CD4-positive, alpha-beta T cell treated with Interleukin-15 for 4 hours (primary cell): Measurements from ENCODE around the gene TBC1D2.

Experiments
- DNase-seq: peaks from one replicate; pipeline ENCODE4 v3.0.0-alpha.2; 2020; ENCODE audit warnings: low spot score

The TBC1D2 gene

DNA sequence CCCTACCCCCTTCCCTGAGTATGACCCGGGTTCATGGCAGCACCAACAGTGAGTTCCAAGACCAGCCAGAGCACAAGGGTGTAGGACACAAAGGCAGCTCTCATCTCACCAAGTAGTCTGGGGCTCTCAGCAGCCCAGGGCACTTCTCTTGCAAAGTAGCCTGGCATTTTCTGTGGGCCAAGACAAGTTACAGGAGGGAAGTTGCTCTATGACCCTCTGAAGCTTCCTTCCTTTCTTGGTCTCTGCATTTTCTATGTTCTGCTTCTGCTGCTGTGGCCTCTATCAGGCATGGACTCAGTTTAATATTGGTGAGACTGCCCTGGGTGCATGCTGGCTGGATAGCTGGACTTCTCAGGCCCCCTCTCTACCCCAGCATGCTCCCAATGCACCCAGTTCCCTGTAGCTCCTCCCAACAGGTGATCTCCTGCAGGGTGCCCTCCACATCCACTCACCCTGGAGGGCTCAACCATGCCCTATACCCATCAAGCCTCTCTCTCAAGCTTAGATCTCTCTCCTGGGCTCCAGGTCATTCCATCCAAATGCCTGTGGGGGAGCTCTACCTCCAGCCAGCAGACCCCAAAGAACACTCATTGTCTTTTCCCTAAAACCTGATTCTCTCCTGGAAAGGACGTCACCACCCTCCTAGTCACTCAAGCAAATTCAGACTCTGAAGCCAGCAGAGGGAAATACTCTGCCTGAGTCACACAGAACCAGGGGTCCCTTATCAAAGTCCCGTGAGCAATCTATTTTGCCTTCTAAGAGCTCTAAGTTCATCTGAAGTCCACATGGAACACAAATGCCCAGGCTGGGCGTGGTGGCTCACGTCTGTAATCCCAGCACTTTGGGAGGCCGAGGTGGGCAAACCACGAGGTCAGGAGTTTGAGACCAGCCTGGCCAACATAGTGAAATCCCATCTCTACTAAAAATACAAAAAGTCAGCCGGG lies 13.8 kb downstream of the TBC1D2 start:
- DNase-seq: no peak

DNA sequence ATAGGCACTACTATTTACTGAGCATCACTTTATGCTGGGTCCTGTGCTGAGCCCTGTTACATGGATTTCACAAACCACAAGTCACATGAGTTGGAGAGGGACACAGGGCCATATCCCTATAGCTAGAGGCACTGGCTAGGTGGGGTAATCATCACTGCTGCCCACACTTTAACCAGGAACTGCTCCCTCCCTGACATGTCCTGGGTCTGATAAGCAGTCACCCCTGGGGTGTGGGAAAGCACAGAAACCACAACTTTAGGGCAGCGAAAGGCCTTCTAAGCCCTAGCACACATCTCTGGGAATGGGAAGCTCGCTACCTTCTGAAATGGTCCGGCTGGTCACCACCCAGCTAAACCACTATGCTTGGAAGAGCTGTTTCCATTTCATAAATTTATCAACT lies 15.0 kb downstream of the TBC1D2 start:
- DNase-seq: no peak

DNA sequence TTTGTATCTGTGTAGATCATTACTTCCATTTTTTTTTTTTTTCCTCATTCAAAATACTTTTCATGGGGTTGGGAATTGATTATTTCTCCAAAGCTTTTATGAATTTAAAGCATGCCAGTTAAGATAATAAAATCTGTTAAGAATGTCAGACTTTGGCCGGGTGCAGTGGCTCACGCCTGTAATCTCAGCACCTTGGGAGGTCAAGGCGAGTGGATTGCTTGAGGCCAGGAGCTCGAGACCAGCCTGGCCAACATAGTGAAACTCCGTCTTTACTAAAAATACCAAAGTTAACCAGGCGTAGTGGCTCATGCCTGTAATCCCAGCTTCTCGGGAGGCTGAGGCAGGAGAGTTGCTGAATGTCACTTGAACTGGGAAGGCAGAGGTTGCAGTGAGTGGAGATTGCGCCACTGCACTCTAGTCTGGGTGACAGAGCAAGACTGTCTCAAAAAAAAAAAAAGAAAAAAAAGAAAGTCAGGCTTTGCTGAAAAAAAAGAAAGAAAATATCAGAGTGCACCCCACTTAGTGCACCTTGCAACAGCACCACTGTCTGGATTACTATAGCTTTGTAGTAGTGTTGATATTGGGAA lies 18.5 kb downstream of the TBC1D2 start:
- DNase-seq: no peak

DNA sequence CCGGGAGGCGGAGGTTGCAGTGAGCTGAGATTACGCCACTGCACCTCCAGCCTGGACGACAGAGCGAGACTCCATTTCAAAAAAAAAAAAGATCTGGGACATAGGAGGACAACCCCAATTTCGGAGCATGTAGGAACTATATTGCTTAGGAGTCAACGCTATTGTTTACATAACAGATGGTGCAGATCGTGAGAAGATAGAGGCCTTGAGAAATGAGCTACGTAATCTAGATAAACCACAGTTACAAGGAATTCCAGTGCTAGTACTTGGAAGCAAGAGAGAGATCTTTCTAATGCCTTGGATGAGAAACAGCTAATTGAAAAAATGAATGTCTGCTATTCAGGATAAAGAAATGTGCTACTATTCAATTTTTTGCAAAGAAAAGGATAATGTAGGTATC lies 20.3 kb downstream of the TBC1D2 start:
- DNase-seq: no peak

DNA sequence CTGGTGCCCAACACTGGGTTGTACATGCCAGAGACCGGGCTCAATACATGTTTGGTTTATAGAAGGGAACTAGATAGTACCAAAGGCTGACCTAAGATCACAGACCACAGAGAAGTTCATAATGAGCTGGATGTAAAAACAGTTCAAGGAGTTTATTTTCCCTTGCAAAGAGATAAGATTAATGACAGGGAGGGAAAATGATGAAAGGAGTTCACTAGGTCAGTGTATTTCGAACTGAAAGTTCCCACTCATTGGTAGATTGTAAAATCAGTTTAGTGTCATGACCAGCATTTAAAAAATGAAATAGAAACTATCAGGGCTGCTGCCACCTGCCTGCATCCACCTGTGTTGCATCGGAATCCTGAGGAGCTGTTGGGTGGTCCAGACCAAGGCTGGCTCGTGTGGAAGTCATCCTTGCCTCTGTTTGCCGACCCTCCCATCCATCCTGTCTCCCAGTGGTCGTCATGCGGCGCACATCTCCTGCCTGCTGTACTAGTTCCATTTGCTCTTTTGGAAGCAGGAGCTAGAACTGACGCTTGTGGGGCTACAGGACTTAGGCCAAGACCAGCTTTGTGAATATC lies 21.1 kb downstream of the TBC1D2 start:
- no peak for DNase-seq

DNA sequence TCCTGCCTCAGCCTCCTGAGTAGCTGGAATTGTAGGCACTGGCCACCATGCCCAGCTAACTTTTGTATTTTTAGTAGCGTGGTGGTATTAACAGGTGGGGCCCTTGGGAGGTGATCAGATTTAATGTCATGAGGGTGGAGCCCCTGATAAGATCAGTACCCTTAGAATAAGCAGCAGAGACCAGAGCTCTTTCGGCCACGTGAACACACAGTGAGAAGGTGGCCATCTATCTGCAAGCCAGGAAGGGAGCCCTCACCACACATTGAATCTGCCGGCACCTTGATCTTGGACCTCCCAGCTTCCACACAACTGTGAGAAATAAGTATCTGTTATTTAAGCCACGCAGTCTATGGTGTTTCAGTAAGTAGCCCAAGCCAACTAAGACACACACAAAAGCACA lies 22.5 kb downstream of the TBC1D2 start:
- DNase-seq: no peak

DNA sequence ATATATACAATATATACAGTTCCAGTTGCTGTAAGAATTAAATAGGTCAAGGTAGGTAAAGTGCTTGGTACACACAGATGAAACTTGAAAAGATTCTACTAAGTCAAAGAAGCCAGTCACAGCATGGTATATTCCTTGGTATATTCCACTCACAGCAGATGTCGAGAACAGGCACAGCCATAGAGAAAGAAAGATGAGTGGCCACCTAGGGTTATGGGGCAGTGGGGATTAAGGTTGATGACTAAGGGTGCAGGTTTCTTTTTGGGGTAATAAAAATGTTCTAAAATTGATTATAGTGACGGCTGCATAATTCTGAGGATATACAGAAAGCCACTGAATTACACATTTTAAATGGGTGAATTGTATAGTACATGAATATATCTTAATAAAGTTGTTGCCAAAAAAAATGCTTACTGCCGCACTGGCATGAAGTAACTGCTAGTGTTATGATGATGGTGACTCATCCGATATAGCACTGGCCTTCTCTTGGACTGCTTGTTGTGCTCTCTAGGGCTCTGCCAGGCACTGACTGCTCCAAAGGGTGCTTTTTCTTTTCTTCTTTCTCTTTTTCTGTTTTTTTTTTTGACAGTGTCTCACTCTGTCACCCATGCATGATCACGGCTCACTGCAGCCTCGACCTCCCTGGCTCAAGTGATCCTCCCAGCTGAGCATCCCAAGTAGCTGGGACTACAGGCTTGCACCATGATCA lies 23.5 kb downstream of the TBC1D2 start:
- DNase-seq: no peak

DNA sequence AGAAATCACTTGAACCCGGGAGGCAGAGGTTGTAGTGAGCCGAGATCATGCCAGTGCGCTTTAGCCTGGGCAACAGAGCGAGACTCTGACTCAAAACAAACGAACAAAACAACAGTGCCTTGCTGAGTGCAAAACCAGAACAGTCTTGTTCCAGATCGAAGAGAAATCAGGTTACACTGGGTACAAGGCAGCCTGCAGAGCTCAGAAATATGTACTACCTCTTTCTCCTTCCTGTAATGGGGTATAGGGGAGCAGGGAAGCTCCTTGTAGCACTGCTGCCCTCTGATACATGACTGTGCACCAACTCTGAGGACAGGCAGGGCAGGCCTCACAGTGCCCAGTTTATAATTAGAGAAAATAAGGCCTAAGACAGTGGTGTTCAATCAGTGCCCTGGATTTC lies 24.7 kb downstream of the TBC1D2 start:
- no peak for DNase-seq

DNA sequence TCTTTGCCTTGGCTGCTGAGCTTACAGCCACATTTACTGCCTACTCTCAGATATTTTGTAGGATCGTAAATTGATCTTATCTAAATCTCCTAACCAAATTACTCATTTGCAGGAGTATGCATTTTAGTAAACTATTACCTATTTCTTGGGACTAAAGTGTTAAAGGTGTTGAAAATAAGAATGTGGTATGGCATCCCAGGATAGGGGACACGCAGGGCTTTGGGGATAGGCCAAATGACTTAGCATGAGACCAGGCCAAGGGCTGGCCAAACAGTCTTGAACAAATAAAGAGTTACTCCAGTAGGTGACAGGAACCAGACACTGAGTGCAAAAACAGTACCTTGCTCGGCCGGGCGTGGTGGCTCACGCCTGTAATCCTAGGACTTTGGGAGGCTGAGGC lies 25.1 kb downstream of the TBC1D2 start:
- no peak for DNase-seq

DNA sequence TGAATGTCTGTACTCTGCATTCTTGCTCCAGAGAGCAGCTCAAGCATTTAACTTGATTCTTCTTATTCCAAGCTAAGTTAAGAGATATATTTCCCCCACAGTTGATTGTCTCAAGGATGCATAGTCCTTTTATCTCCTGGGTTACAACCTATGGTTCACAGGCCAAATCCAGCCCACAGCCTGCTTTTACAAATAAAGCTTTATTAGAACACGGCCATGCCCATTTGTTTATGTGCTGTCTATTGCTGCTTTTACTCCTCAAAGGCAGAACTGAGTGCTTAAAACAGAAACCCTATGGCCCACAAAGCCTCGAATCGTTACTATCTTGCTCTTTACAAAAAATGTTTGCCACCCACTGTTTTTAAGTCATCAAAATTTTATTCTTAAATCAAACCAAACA lies 25.8 kb downstream of the TBC1D2 start:
- DNase-seq: no peak

DNA sequence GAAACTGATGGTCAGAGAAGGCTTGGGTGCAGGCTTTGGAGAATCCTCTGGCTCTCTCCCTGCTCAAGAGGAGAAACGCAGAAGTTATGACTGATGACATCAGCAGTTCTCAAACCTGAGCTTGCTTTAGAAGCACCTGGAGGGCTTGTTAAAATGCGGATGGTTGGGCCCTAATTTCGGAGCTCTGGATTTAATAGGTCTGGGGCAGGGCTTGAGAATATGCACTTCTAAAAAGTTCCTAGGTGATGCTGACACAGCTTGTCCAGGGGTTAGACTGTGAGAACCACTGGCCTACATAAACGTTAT lies 26.4 kb downstream of the TBC1D2 start:
- DNase-seq: no peak

DNA sequence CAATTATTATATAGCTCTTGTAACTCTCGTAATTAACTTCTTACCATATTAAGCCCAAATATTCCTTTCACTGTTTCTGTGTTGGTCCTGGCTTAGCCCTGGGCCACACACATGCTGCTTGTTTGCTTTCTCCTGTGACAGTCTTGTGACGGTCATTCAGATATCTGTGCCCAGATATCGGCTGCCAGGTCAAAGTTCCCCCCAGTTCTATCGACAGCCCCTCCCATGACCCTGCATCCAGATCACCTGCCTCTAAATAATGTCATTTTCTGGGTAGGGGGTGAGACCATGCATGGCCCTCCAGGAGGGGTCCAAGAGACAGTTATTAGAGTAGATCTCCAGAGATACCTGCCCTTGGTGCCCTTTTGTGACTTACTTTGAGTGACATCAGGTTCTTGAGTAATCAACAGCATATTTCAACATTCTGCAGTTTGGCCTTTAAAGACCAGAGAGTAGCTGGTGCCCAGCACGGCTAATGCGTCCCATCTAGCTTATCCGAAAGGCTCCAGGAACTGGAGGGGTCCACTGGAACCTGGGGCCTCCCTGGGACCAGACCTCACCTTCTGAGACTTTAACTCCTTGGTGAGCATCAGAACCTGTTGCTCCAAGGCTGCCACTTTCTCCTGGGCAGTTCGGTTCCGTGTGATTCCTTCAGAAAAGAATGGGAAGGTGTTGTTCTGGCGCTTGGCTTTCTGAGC lies 26.9 kb downstream of the TBC1D2 start:
- DNase-seq: no peak

DNA sequence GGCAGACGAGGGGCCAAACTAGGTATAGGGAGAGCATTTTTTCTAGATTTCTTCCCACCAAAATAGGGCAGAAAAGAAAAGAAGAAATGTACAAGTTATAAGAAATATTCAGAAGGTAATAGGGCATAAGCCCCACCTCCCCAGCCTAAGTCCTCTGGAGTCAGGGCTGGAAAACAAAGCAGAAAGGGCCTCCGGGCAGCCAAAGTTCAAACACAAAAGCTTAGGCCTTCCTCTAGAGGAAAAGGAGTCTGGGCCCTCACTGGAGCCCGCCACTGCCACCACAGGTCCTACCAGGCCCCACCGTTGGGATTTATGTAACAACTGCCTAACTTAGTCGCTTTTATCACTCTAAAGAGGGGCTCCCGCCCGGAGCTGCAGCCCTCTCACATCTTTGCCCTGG lies 27.6 kb downstream of the TBC1D2 start:
- DNase-seq: no peak

DNA sequence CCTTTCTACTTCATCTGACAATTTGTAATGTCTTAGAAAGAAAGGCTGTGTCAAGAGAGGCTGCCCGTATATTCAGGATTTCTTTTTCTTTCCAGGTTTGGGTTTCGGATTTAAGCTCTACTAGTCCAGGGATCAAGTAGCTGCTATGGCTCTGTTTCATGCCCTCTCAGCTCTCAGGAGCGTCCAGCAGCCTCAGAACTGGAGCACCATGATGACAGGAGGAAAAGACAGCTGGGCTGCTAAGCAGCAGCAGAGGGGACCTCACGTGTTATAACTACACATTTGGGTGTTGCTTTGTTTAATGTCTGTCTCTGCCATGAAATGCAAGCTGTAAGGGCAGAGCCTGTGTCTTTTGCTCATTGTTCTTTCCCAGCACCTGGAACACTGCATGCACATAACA lies 28.5 kb downstream of the TBC1D2 start:
- no peak for DNase-seq

DNA sequence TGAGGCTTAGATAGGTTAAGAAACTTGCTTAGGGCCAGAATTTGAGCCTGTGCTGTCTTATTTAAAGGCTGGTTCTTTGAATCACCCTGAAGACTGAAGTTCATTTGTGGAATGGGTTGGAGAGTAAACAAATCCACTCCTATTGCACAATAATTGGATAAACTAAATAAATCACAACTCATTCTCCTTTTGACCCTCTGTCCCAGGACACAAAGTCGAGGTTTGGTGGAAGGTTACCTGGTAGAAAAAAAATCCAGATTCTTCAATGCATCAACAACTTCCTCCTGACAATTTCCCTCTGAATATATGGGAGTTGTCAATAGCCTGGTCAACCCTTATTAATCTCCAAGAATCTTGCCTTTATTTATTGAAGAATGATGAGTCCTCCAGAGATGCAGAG lies 28.9 kb downstream of the TBC1D2 start:
- no peak for DNase-seq

DNA sequence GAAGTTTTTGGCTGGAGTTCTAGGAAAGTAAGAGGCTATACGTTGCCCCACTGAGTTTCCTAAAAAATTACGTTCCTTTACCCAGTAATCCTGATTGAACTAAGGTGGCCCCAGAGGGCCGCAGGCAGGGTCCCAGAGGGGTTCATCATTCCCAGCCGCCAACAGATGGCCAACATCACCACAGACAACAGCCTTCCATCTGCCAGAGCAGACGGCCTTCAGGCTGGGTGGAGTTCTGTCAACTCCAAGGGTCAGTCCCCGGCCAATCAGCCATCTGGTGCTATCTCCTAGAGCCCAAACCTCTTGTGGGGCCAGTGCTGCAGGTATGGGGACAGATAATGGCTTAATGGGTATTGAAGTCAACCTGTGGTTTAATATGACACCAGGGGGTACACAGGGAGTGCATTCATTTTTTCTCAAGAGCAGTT lies 30.4 kb downstream of the TBC1D2 start:
- no peak for DNase-seq

DNA sequence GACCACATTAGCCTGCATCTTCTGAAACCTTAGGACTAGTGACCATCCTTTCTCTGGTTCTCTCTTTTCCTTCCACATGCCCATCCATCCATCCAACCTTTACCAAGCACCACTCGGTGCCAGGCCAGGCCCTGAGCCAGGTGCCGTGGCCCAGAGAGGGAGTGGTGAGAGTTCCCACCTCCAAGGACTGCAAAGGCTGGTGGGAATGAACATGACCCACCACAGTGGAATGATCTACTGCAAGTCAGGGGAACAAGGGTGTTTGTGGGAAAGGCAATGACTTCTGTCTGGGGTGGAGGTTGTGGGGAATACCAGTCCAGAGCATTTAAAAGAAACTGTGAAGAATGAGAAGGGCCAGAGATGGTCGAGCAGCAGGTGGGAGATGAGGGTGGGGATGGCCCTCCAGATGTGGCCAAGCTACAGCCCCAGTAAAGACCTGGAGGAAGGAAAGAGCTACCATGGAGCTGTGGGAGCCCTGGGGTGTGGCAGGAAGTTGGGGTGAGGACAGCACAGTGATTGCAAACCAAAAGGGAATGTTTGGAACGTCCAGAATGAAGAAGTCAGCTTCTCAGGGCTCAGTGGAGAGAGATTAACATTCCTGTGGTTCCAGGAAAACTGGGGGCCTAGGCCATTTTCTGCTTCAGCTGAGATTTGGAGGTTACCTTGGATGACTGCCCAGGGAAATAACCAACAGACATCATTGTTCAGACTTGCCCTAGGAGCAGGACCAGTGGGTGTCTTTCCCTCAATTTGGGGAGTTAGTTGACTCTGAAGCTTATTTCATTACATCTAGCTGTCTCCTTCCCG lies 32.4 kb downstream of the TBC1D2 start:
- DNase-seq: no peak

DNA sequence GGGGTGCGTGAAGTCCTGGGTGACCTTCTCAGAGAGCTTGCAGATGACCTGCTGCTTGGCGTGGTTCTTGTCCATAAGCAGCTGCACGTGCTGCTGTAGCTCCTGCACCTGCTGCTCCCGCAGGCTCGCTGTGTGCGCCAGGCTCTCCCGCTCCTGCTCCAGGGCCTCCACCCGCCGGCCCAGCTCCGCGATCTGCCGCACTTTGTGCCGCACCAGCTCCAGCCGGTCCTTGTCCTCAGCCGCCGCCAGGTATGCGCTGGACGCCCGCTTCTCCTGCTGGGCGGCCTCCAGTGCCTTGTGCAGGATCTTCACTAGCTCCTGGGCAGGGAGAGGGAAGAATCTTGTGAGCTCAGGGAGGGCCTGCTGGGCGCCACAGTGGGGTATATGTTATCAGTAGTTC lies 34.5 kb downstream of the TBC1D2 start:
- DNase-seq: no peak

DNA sequence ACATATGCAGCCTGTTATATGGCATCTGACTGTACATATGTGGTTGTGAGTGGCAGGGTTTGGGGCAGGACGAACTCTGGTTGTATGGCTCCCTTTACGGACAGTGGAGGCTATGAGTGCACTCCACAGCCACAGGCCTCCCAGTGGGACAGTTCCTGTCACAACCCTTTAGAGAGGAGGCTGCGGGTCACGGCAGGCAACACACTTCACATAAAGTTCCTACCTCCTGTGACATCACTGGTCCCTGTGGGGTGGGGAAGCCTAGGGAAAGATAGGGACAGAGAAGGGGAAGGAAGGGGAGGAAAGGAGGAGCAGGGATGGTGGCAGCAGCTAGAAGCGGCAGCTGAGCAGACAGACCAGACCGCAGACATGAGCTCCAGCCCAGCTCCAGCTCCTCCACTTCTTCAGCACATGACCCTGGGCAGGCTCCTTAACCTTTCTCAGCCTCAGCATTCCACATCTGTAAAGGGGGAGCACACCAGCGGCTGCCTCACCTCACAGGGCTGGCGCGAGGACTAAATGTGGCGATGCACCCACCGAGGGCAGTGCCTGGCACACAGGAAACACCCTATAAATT lies 35.6 kb downstream of the TBC1D2 start:
- DNase-seq: no peak

DNA sequence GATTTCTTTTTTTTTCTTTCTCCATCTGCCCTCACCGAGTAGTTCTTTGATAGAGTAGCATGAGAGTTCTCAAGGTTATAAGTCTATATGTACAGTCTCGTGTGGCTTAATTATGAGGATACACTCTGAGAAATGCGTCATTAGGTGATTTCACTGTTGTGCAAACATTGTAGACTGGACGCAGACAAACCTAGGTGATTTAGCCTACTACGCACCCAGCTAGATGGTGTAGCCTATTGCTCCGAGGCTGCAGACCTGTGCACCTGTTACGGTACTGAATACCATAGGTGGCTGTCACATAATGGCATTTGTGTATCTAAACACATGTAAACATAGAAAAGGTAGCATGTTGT lies 36.1 kb downstream of the TBC1D2 start:
- no peak for DNase-seq
